ENCODE measurements around the gene TRIO.

TRIO gene

GRCh38 chr5:14413331-14413750 is 270.2 kb downstream of the TRIO start:
- no peak overlapping the region for H3K27ac ChIP-seq
- DNase-seq (ENCODE audit: low read depth, low spot score): no peak

- no peak overlapping the region for H3K27ac ChIP-seq
- DNase-seq (ENCODE audit: low read depth, low spot score): no peak
Observed at GRCh38 chr5:14414007-14414406, 270.9 kb downstream of the TRIO start.

GRCh38 chr5:14414656-14415023 is 271.5 kb downstream of the TRIO start:
- DNase-seq (ENCODE audit: low read depth, low spot score): no peak
- no peak overlapping the region for H3K27ac ChIP-seq

- no peak for DNase-seq (ENCODE audit: low read depth, low spot score)
- no peak overlapping the region for H3K27ac ChIP-seq
Observed at GRCh38 chr5:14415024-14415697, 272.0 kb downstream of the TRIO start.

GRCh38 chr5:14415698-14416074 is 272.5 kb downstream of the TRIO start:
- no peak overlapping the region for H3K27ac ChIP-seq
- DNase-seq (ENCODE audit: low read depth, low spot score): no peak

- DNase-seq (ENCODE audit: low read depth, low spot score): no peak
- H3K27ac ChIP-seq: no peak overlapping the region
Observed at GRCh38 chr5:14416621-14417275, 273.6 kb downstream of the TRIO start.

- H3K27ac ChIP-seq: no peak overlapping the region
- DNase-seq (ENCODE audit: low read depth, low spot score): no peak
Observed at GRCh38 chr5:14417276-14417730, 274.2 kb downstream of the TRIO start.

- H3K27ac ChIP-seq: no peak overlapping the region
- DNase-seq (ENCODE audit: low read depth, low spot score): no peak
Observed at GRCh38 chr5:14417792-14418765, 274.9 kb downstream of the TRIO start.

GRCh38 chr5:14419686-14420085 is 276.5 kb downstream of the TRIO start:
- H3K27ac ChIP-seq: peak overlapping the region; percentile 11
- no peak for DNase-seq (ENCODE audit: low read depth, low spot score)

GRCh38 chr5:14420101-14420811 is 277.1 kb downstream of the TRIO start:
- no peak for DNase-seq (ENCODE audit: low read depth, low spot score)
- peak overlapping the region; percentile 11 for H3K27ac ChIP-seq

GRCh38 chr5:14421851-14422250 is 278.7 kb downstream of the TRIO start:
- no peak for DNase-seq (ENCODE audit: low read depth, low spot score)
- no peak overlapping the region for H3K27ac ChIP-seq

GRCh38 chr5:14424011-14424685 is 281.0 kb downstream of the TRIO start:
- DNase-seq (ENCODE audit: low read depth, low spot score): no peak
- H3K27ac ChIP-seq: no peak overlapping the region

- H3K27ac ChIP-seq: no peak overlapping the region
- DNase-seq (ENCODE audit: low read depth, low spot score): no peak
Observed at GRCh38 chr5:14425559-14425958, 282.4 kb downstream of the TRIO start.

- H3K27ac ChIP-seq: no peak overlapping the region
- no peak for DNase-seq (ENCODE audit: low read depth, low spot score)
Observed at GRCh38 chr5:14426521-14426920, 283.4 kb downstream of the TRIO start.

GRCh38 chr5:14428302-14429081 is 285.4 kb downstream of the TRIO start:
- no peak overlapping the region for H3K27ac ChIP-seq
- no peak for DNase-seq (ENCODE audit: low read depth, low spot score)

- no peak for DNase-seq (ENCODE audit: low read depth, low spot score)
Observed at GRCh38 chr5:14429101-14430050, 286.2 kb downstream of the TRIO start.

GRCh38 chr5:14431534-14431933 is 288.4 kb downstream of the TRIO start:
- DNase-seq (ENCODE audit: low read depth, low spot score): no peak
- H3K27ac ChIP-seq: no peak overlapping the region

More at GRCh38 chr5:14429101-14430050, 286.2 kb downstream of the TRIO start:
- no peak overlapping the region for H3K27ac ChIP-seq
